Type B pancreatic cell (in vitro differentiated cells): ENCODE results near the gene BRAF. TPM values are rescaled to one million over a fixed set of nuclear protein-coding genes. Genes with fewer than 3 reads are reported as not detected.
"Not testable (repeated sequence)": the region's sequence is repeated elsewhere in the genome, so short reads cannot be mapped to it uniquely, and the experiment has no call there.

ENCODE experiments used
- DNase-seq: peaks from one replicate; pipeline ENCODE4 v3.0.0; 2021; ENCODE audit warnings: mixed read lengths; ENCODE audit not compliant: unreplicated experiment; ENCODE audit errors: extremely low spot score
- H3K27ac Mint-ChIP-seq: 2 replicates; pipeline ENCODE4 v1.8.0; 2021; ENCODE audit warnings: mild to moderate bottlenecking, mixed read lengths
- H3K27me3 Mint-ChIP-seq: 2 replicates; pipeline ENCODE4 v1.8.0; 2021; ENCODE audit warnings: mixed read lengths
- H3K36me3 Mint-ChIP-seq: 2 replicates; pipeline ENCODE4 v1.8.0; 2021; ENCODE audit warnings: mixed read lengths
- H3K4me1 Mint-ChIP-seq: one replicate; pipeline ENCODE4 v1.8.0; 2021; ENCODE audit warnings: mixed read lengths; ENCODE audit not compliant: unreplicated experiment
- H3K4me3 Mint-ChIP-seq: 2 replicates; pipeline ENCODE4 v1.8.0; 2021; ENCODE audit warnings: mild to moderate bottlenecking, mixed read lengths
- H3K9me3 Mint-ChIP-seq: 2 replicates; pipeline ENCODE4 v1.8.0; 2021; ENCODE audit warnings: mixed read lengths
- total RNA-seq: library from RNA; stranded (reverse); gene quantifications from 2 replicates; pipeline ENCODE4 v1.2.1, GENCODE V29; 2021; ENCODE audit warnings: low replicate concordance
- TF ChIP-seq, protein P1 (sequence below): fragments of 200-600 bp; sonication (generic); conservative IDR thresholded peaks from 2 replicates; pipeline ENCODE4 v1.5.0; 2021; ENCODE audit warnings: antibody characterized with exemption, mild to moderate bottlenecking

Gene BRAF
- total RNA-seq, 1 donor from 2014 or later: 34.4 TPM

DNA sequence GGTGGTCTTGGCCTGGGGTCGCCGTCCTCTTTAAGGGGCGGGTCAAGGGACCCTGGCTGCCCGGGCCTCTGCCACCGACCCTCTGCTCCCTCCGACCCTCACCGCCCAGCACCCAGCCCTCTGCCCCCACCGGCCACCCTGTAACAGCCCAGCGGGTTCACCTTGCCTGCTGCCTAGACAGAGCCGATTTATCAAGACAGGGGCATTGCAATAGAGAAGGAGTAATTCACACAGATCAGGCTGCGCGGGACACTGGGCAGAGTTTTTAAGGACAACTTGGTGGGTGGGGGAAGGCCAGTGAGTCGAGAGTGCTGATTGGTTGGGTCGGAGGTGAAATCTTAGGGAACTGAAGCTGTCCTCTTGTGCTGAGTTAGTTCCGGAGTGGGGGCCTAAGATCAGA is 252.8 kb downstream of the BRAF start:
- TF ChIP-seq, protein P1, sequence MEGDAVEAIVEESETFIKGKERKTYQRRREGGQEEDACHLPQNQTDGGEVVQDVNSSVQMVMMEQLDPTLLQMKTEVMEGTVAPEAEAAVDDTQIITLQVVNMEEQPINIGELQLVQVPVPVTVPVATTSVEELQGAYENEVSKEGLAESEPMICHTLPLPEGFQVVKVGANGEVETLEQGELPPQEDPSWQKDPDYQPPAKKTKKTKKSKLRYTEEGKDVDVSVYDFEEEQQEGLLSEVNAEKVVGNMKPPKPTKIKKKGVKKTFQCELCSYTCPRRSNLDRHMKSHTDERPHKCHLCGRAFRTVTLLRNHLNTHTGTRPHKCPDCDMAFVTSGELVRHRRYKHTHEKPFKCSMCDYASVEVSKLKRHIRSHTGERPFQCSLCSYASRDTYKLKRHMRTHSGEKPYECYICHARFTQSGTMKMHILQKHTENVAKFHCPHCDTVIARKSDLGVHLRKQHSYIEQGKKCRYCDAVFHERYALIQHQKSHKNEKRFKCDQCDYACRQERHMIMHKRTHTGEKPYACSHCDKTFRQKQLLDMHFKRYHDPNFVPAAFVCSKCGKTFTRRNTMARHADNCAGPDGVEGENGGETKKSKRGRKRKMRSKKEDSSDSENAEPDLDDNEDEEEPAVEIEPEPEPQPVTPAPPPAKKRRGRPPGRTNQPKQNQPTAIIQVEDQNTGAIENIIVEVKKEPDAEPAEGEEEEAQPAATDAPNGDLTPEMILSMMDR: no peak
- Mint-ChIP-seq H3K27ac (peak overlapping the region; percentile 80), H3K9me3 (no peaks in the 10 kb centered on the region), H3K36me3 (no peaks in the 10 kb centered on the region), H3K4me1 (peaks cover 22% of the 10 kb centered on the region), H3K27me3 (no peaks in the 10 kb centered on the region), H3K4me3 (peak overlapping the region; percentile 86)
- no peak for DNase-seq

DNA sequence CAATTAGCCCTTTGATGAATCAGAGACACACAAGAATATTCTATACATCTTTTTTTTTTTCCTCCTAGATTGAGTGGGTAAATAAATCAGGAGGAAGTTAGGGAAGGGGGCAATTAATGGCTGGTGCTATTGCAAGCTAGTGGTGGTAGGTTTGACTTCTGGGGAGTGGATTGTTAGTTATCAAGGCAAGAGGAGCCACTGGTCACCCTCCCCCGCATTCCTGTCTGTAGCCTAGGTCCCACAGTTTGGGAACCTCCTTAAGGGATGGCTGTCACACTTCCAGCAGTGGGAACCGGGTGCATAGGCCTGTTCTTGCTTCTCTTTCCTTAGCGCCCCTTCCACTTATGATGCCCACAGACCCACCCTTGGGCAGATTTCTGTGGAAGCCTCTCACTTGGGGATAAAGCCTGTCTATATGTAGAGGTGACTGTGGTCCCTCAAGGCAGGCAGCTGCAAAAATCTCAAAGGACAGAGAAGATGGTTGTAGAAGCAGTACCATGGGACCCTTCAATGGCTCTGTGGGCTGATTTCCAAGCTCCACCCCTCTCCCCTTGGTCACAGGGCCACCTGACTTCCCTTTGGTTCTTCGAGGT is 254.3 kb downstream of the BRAF start:
- no peak for DNase-seq
- H3K4me1 Mint-ChIP-seq: peaks cover 20% of the 10 kb centered on the region
- H3K27ac Mint-ChIP-seq: no peak overlapping the region
- peak overlapping the region; percentile 49 for H3K4me3 Mint-ChIP-seq
- no peaks in the 10 kb centered on the region for H3K9me3 Mint-ChIP-seq
- no peaks in the 10 kb centered on the region for H3K27me3 Mint-ChIP-seq
- H3K36me3 Mint-ChIP-seq: no peaks in the 10 kb centered on the region
- TF ChIP-seq, protein P1: no peak

DNA sequence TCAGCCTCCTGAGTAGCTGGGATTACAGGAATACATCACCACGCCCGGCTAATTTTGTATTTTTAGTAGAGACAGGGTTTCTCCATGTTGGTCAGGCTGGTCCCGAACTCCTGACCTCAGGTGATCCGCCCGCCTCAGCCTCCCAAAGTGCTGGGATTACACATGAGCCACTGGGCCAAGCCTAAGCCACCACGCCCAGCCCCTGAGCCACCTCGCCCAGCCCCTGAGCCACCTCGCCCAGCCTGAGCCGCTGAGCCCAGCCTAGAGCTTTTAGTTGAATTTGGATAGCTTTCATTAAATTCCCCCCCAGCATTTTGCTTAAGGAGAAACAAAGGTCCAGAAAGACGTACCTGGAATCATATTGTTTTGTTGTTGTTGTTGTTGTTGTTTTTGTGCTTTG is 254.9 kb downstream of the BRAF start:
- not testable (repeated sequence) for DNase-seq, H3K36me3 Mint-ChIP-seq, H3K9me3 Mint-ChIP-seq, H3K27me3 Mint-ChIP-seq, H3K27ac Mint-ChIP-seq
- Mint-ChIP-seq H3K4me3 (peak overlapping the region; percentile 49), H3K4me1 (peaks cover 14% of the 10 kb centered on the region)

DNA sequence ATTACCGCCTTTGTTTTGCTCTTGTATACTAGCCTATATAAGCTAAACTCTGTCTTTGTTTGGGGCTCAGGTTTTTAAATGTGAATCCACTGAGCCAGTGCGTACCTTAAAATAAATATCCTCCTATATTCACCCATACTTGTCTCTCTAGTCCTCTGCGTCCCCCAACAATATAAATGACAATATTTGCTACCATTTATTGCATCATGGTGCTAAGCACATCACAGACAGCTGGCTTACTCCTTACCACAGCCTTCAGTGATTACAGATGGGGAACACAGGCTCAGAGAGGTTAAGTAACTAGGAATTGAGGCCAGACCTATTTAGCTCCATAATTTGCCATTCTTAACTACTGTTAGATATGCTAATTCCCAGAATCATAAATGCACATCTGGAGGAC is 255.4 kb downstream of the BRAF start:
- no peak for DNase-seq
- Mint-ChIP-seq H3K36me3 (no peaks in the 10 kb centered on the region), H3K27ac (no peak overlapping the region), H3K4me3 (peak overlapping the region; percentile 32), H3K4me1 (peaks cover 9% of the 10 kb centered on the region), H3K9me3 (no peaks in the 10 kb centered on the region), H3K27me3 (no peaks in the 10 kb centered on the region)
- TF ChIP-seq, protein P1: no peak

Other genes starting within 250 kb of the BRAF start
- gene NDUFB2, start 228.2 kb downstream of the BRAF start, total RNA-seq: 179 and 258 TPM in 2 replicates
- gene MRPS33, start 90.0 kb upstream of the BRAF start, total RNA-seq: 58.1 and 74.6 TPM in 2 replicates
- gene TMEM178B, start 149.1 kb upstream of the BRAF start, total RNA-seq: 4.7 and 8.7 TPM in 2 replicates